Trophoblast cell (in vitro differentiated cells and primary cell): ENCODE results near the gene HEBP2.
A peak's percentile ranks its signal among the peaks of the same experiment; 100 is the strongest.

Experiments
- DNase-seq, 2 donors: peaks; one replicate each; pipeline ENCODE4 v3.0.0-alpha.2; 2016
- H2AFZ ChIP-seq: 2 replicates; pipeline ENCODE4 v1.6.1; 2013; ENCODE audit warnings: low read length, moderate library complexity, mild to moderate bottlenecking; ENCODE audit not compliant: insufficient read depth, poor library complexity
- H2AK5ac ChIP-seq: 2 replicates; pipeline ENCODE4 v1.6.1; 2013; ENCODE audit warnings: mild to moderate bottlenecking, low read length
- H2BK120ac ChIP-seq: 2 replicates; pipeline ENCODE4 v1.6.1; 2013; ENCODE audit warnings: low read length, mild to moderate bottlenecking, moderate library complexity; ENCODE audit not compliant: insufficient read depth, poor library complexity
- H2BK12ac ChIP-seq: 2 replicates; pipeline ENCODE4 v1.6.1; 2013; ENCODE audit warnings: mild to moderate bottlenecking, low read length, moderate library complexity
- H2BK5ac ChIP-seq: 2 replicates; pipeline ENCODE4 v1.6.1; 2013; ENCODE audit warnings: low read length, low read depth, moderate library complexity, mild to moderate bottlenecking; ENCODE audit not compliant: poor library complexity
- H3K14ac ChIP-seq: 2 replicates; pipeline ENCODE4 v1.6.1; 2013; ENCODE audit warnings: mild to moderate bottlenecking, low read length
- H3K18ac ChIP-seq: 2 replicates; pipeline ENCODE4 v1.6.1; 2013; ENCODE audit warnings: mild to moderate bottlenecking, low read length
- H3K23ac ChIP-seq: 2 replicates; pipeline ENCODE4 v1.6.1; 2013; ENCODE audit warnings: low read length
- H3K27ac ChIP-seq: 2 replicates; pipeline ENCODE4 v1.5.1; 2013; ENCODE audit warnings: low read depth, mild to moderate bottlenecking, inconsistent platforms, low read length, moderate library complexity
- H3K27me3 ChIP-seq: 2 replicates; pipeline ENCODE4 v1.6.1; 2013; ENCODE audit warnings: inconsistent platforms, mild to moderate bottlenecking, low read length, moderate library complexity; ENCODE audit not compliant: insufficient read depth
- H3K36me3 ChIP-seq, 2 experiments: 1 replicate in 1 of 2; 2 replicates in 1 of 2; pipeline ENCODE4 v1.6.1; 2013; ENCODE audit warnings: low read length in 2 of 2, mild to moderate bottlenecking in 2 of 2, moderate library complexity in 1 of 2; ENCODE audit not compliant: insufficient read depth in 2 of 2, control insufficient read depth in 1 of 2
- H3K4ac ChIP-seq: 2 replicates; pipeline ENCODE4 v1.6.1; 2013; ENCODE audit warnings: low read depth, mild to moderate bottlenecking, low read length, moderate library complexity
- H3K4me1 ChIP-seq, 2 experiments: 1 replicate in 1 of 2; 2 replicates in 1 of 2; pipeline ENCODE4 v1.6.1; 2013; ENCODE audit warnings: low read length in 2 of 2, mild to moderate bottlenecking in 2 of 2, moderate library complexity in 1 of 2; ENCODE audit not compliant: insufficient read depth in 2 of 2, control insufficient read depth in 1 of 2
- H3K4me2 ChIP-seq: 2 replicates; pipeline ENCODE4 v1.6.1; 2013; ENCODE audit warnings: inconsistent platforms, mild to moderate bottlenecking, low read length, moderate library complexity
- H3K4me3 ChIP-seq: 2 replicates; pipeline ENCODE4 v1.5.1; 2013; ENCODE audit warnings: mild to moderate bottlenecking, low read depth, low read length, inconsistent platforms
- H3K79me1 ChIP-seq: one replicate; pipeline ENCODE4 v1.6.1; 2013; ENCODE audit warnings: low read length
- H3K79me2 ChIP-seq: 2 replicates; pipeline ENCODE4 v1.6.1; 2013; ENCODE audit warnings: low read length, mild to moderate bottlenecking; ENCODE audit not compliant: control insufficient read depth, insufficient read depth, poor library complexity
- H3K9ac ChIP-seq: 2 replicates; pipeline ENCODE4 v1.6.1; 2013; ENCODE audit warnings: mild to moderate bottlenecking, low read length
- H3K9me3 ChIP-seq: 2 replicates; pipeline ENCODE4 v1.6.1; 2013; ENCODE audit warnings: low read depth, mild to moderate bottlenecking, control low read depth, inconsistent platforms, low read length; ENCODE audit not compliant: insufficient read depth
- H4K12ac ChIP-seq: 2 replicates; pipeline ENCODE4 v1.6.1; 2013; ENCODE audit warnings: low read depth, mild to moderate bottlenecking, low read length, moderate library complexity
- H4K8ac ChIP-seq: 2 replicates; pipeline ENCODE4 v1.6.1; 2013; ENCODE audit warnings: low read depth, mild to moderate bottlenecking, low read length, moderate library complexity
- H4K91ac ChIP-seq: one replicate; pipeline ENCODE4 v1.6.1; 2013; ENCODE audit warnings: low read depth, mild to moderate bottlenecking, low read length, moderate library complexity
- WGBS: extraction: QIAGEN DNeasy Blood & Tissue Kit; methylation state at CpG from one replicate; pipeline ENCODE4 v1.1.7; 2013; ENCODE audit warnings: missing lambda C conversion rate; ENCODE audit not compliant: insufficient read length, insufficient coverage; ENCODE audit errors: extremely low coverage; 5-methylcytosine and 5-hydroxymethylcytosine counted together

Gene HEBP2

DNA sequence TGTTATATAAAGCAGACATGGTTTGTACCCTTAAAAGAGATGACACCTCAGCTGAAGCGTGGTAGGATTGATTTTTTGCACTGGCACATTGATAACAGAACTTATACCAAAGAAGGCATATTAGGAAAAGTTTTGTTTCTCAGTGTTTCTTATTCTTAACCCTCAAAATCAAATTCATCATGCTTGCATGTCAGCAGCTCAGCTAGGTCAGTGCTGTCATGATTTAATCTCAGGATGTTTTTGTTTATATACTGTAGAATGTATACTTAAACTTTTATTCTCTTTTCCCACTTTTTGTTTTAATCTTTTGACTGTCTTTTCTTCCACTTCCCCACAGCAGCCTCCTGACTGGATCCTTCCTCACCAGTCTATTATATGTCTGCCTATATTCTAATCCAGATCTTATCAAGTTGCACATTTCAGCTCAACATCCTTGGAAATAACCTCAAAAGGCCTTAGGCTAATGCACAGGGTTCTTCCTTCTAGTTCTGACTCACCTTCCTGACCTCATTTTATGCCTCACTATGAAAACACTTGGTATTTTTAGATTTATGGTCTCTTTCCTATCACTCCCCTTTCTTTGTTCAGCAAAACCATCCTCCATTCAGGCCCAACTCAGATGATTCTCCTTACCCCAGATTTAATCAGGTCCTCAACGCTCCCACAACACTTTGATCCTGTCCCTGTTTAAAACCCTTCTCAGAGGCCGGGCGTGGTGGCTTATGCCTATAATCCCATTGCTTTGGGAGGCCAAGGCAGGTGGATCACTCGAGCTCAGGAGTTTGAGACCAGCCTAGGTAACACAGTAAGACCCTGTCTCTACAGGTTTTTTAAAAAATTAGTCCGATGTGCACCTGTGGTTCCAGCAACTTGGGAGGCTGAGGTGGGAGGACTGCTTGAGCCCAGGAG, 7.2 kb downstream of the HEBP2 start:
- no peak overlapping the region for H3K9ac ChIP-seq
- peaks cover 27 to 60% of the 10 kb centered on the region in 2 experiments for H3K36me3 ChIP-seq
- H3K79me2 ChIP-seq, result no peaks in the 10 kb centered on the region
- H3K27me3 ChIP-seq, result no peaks in the 10 kb centered on the region
- H3K27ac ChIP-seq, result no peak overlapping the region
- no peak overlapping the region for H4K12ac ChIP-seq
- no peaks in the 10 kb centered on the region for H3K4me1 ChIP-seq
- H2BK12ac ChIP-seq, result no peak overlapping the region
- no peak overlapping the region for H2BK5ac ChIP-seq
- H3K79me1 ChIP-seq, result no peaks in the 10 kb centered on the region
- no peak overlapping the region for H3K23ac ChIP-seq
- no CpG with 5 or more reads among the region's 6 CpGs for WGBS
- H2AK5ac ChIP-seq, result no peak overlapping the region
- no peak overlapping the region for H3K4ac ChIP-seq
- no peak overlapping the region for H3K4me3 ChIP-seq
- H3K9me3 ChIP-seq, result peaks cover 4% of the 10 kb centered on the region
- H4K8ac ChIP-seq, result no peak overlapping the region
- no peak overlapping the region for H4K91ac ChIP-seq
- no peak overlapping the region for H2BK120ac ChIP-seq
- no peak overlapping the region for H2AFZ ChIP-seq
- H3K14ac ChIP-seq, result no peak overlapping the region
- H3K4me2 ChIP-seq, result no peak overlapping the region
- H3K18ac ChIP-seq, result no peak overlapping the region
- DNase-seq, result peak; percentile 29 to 80

DNA sequence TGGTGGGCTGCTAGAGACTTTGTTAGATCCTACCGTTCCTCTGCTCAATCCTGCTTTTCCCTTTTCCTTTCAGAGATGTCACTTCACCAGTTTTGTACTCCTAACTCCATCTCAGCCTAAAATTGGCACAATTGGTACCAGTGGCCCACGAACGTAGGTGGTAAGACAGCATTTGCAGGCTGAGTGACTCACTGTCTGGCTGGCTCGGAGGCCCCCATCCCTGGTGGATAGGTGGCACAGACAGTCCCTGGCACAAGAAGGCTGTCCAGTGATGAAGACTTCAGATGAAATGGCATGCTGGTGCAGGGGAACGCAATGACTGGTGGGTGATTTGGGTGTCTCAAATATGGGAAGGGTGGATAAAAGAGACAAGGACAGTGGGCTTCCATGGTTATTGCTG, 11.1 kb downstream of the HEBP2 start:
- Histone ChIP-seq H3K4me3 (no peak overlapping the region), H3K4ac (no peak overlapping the region), H3K79me1 (no peaks in the 10 kb centered on the region), H3K27me3 (no peaks in the 10 kb centered on the region), H2BK120ac (no peak overlapping the region), H3K79me2 (no peaks in the 10 kb centered on the region), H2AK5ac (no peak overlapping the region), H3K23ac (no peak overlapping the region), H4K91ac (no peak overlapping the region), H4K12ac (no peak overlapping the region), H3K9ac (no peak overlapping the region), H2BK5ac (no peak overlapping the region), H3K14ac (no peak overlapping the region), H2AFZ (no peak overlapping the region), H3K18ac (no peak overlapping the region), H3K9me3 (peaks cover 4% of the 10 kb centered on the region), H4K8ac (no peak overlapping the region), H3K4me1 (no peaks in the 10 kb centered on the region), H3K4me2 (no peak overlapping the region), H3K27ac (no peak overlapping the region), H3K36me3 (peaks cover 20 to 37% of the 10 kb centered on the region in 2 experiments), H2BK12ac (no peak overlapping the region)
- DNase-seq, result no peak
- no CpG with 5 or more reads among the region's 5 CpGs for WGBS

DNA sequence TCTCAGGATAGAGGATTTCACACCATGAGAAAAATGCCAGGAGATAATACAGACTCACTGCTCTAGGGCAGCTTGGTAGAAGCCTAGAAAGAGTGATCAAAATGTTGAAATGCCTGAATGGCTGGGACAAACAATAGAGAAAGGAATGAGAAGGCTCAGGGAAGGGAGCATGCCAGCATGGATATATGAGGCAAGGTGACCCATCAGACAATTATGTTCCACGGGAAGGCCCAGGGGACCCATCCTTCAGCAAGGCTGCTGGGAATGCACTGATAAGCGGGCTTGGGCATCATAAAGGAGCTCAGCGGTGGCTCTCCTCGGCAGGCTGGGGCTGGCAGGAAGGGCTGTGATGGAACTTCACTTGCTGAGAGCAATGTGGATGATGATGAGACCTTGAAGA, 12.2 kb downstream of the HEBP2 start:
- Histone ChIP-seq H2AFZ (no peak overlapping the region), H4K8ac (no peak overlapping the region), H3K4me1 (no peaks in the 10 kb centered on the region), H3K23ac (no peak overlapping the region), H3K18ac (no peak overlapping the region), H3K79me2 (no peaks in the 10 kb centered on the region), H3K14ac (no peak overlapping the region), H4K91ac (no peak overlapping the region), H2BK12ac (no peak overlapping the region), H3K4ac (no peak overlapping the region), H3K9me3 (peaks cover 4% of the 10 kb centered on the region), H3K36me3 (peaks cover 25 to 41% of the 10 kb centered on the region in 2 experiments), H2AK5ac (no peak overlapping the region), H3K79me1 (no peaks in the 10 kb centered on the region), H3K9ac (no peak overlapping the region), H4K12ac (no peak overlapping the region), H2BK5ac (no peak overlapping the region), H2BK120ac (no peak overlapping the region), H3K27me3 (no peaks in the 10 kb centered on the region), H3K4me2 (no peak overlapping the region), H3K27ac (no peak overlapping the region), H3K4me3 (no peak overlapping the region)
- no CpG with 5 or more reads among the region's 4 CpGs for WGBS
- DNase-seq, result peak; percentile 92 to 96

DNA sequence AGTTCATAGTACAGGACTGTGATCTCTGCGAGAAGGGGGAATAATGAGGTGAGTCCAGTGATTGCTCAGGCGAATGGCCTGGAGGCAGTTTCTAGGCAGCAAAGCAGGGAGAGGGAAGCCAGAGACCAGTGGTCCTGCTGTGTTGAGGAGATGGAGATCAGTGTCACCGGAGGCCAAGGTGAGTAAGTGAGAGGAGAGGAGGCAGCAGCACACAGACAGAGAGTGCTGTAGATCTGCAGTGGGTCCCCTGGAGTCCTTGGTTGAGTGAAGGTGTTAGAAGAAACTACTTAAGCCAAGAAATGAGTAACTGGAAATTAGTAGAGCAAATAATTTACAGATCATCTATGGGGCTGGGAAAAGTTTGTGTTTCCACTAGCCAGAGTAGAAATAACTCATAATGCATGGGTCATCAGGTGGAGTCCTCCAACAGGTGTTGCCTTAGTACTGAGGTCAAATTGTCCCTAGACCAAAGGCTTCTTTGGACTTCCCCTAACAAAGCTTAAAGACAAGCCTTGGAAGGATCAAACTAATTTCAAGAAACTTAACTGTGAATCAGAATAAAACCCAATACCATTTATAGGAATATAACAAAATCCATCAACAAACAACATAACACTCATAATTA, 13.6 kb downstream of the HEBP2 start:
- Histone ChIP-seq H3K79me1 (no peaks in the 10 kb centered on the region), H3K14ac (no peak overlapping the region), H2AK5ac (no peak overlapping the region), H3K4me3 (no peak overlapping the region), H3K4ac (no peak overlapping the region), H3K79me2 (no peaks in the 10 kb centered on the region), H3K4me2 (no peak overlapping the region), H3K18ac (no peak overlapping the region), H2BK120ac (no peak overlapping the region), H2BK12ac (no peak overlapping the region), H3K23ac (no peak overlapping the region), H2AFZ (no peak overlapping the region), H3K27me3 (no peaks in the 10 kb centered on the region), H4K12ac (no peak overlapping the region), H4K91ac (no peak overlapping the region), H4K8ac (no peak overlapping the region), H2BK5ac (no peak overlapping the region), H3K27ac (no peak overlapping the region), H3K9me3 (peaks cover 2% of the 10 kb centered on the region), H3K9ac (no peak overlapping the region), H3K4me1 (no peaks in the 10 kb centered on the region), H3K36me3 (peaks cover 18 to 35% of the 10 kb centered on the region in 2 experiments)
- no peak for DNase-seq
- no CpG with 5 or more reads among the region's 3 CpGs for WGBS
